ENCODE data around the gene KCTD19.

GRCh38 chr16:67268136-67268579 lies 58.4 kb downstream of the KCTD19 start:
- TF ChIP-seq SPI1 (IDR thresholded peaks at IDR 0.05; ENCODE audit: low read depth, low read length) (no peak), POLR2A (IDR thresholded peaks at IDR 0.05; ENCODE audit: low read depth, low read length) (no peak), POLR2AphosphoS5 (IDR thresholded peaks at IDR 0.05; ENCODE audit: low read depth, low read length) (no peak)

Measured in GM12891 (cell line).